Measurements from ENCODE around the gene TSPYL6. TPM values are rescaled to one million over a fixed set of nuclear protein-coding genes. Genes with fewer than 3 reads are reported as not detected.
A peak's percentile ranks its signal among the peaks of the same experiment; 100 is the strongest.

Gene TSPYL6
- total RNA-seq, 1 experiment from 2014 or later = not detected

GRCh38 chr2:54254180-54254579 lies 1.8 kb downstream of the TSPYL6 start:
- H3K4me1 Mint-ChIP-seq (ENCODE audit: low read depth, unreplicated experiment) = peaks cover 8% of the 10 kb centered on the region
- TF ChIP-seq CTCF (IDR thresholded peaks at IDR 0.05; ENCODE audit: insufficient read depth in 1 of 2, low read depth in 1 of 2, low read length in 1 of 2, severe bottlenecking in 1 of 2, unreplicated experiment in 1 of 2) = peak in 1 of 2 experiments; percentile 7
- BruUV-seq (replicated peaks) = no TSS peak
- ChIA-PET POLR2A (no interaction called here), CTCF (no interaction called here)
- 0 out of 2 replicates have a peak, but pooled peaks cover 7% of the 10 kb centered on the region for H3K4me1 ChIP-seq
- H3K27me3 Mint-ChIP-seq (ENCODE audit: insufficient read depth, unreplicated experiment) = no peaks in the 10 kb centered on the region
- H3K27ac Mint-ChIP-seq (ENCODE audit: unreplicated experiment) = no peak overlapping the region
- H3K9me3 Mint-ChIP-seq (ENCODE audit: unreplicated experiment) = no peaks in the 10 kb centered on the region
- no peaks in the 10 kb centered on the region for H3K36me3 Mint-ChIP-seq (ENCODE audit: insufficient read depth, unreplicated experiment)
- H3K4me3 ChIP-seq (ENCODE audit: low read depth, low read length) = no peak overlapping the region
- no peaks in the 10 kb centered on the region for H3K27me3 ChIP-seq (replicated peaks; ENCODE audit: control insufficient read depth, insufficient read depth, low read length)
- intact Hi-C loops (cut with micrococcal nuclease; ENCODE audit: unreplicated experiment) = no loop called here
- H3K9me3 ChIP-seq = no peaks in the 10 kb centered on the region
- H3K4me3 Mint-ChIP-seq (ENCODE audit: unreplicated experiment) = no peak overlapping the region
- H3K36me3 ChIP-seq (ENCODE audit: control insufficient read depth, insufficient read depth, low read length) = no peaks in the 10 kb centered on the region
- no peak for DNase-seq

DNA sequence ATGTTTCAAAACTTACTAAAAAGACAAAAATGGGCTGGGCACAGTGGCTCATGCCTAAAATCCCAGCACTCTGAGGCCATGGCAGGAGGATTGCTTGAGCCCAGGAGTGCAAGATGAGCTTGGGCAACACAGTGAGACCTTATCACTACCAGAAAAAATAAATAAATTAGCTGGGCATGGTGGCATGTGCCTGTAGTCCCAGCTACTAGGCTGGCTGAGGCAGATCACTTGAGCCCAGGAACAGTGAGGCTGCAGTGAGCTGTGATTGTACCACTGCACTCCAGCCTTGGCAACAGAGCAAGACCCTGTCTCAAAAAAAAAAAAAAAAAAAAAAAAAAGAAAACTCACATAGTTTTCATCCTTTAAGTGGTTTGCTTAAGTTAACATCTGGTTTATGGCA lies 6.4 kb downstream of the TSPYL6 start:
- Mint-ChIP-seq H3K9me3 (ENCODE audit: unreplicated experiment) (peaks cover 12% of the 10 kb centered on the region), H3K27ac (ENCODE audit: unreplicated experiment) (no peak overlapping the region), H3K4me1 (ENCODE audit: low read depth, unreplicated experiment) (peaks cover 14% of the 10 kb centered on the region), H3K36me3 (ENCODE audit: insufficient read depth, unreplicated experiment) (no peaks in the 10 kb centered on the region), H3K27me3 (ENCODE audit: insufficient read depth, unreplicated experiment) (no peaks in the 10 kb centered on the region), H3K4me3 (ENCODE audit: unreplicated experiment) (no peak overlapping the region)
- Histone ChIP-seq H3K27me3 (replicated peaks; ENCODE audit: control insufficient read depth, insufficient read depth, low read length) (no peaks in the 10 kb centered on the region), H3K9me3 (no peaks in the 10 kb centered on the region), H3K36me3 (ENCODE audit: control insufficient read depth, insufficient read depth, low read length) (no peaks in the 10 kb centered on the region), H3K4me1 (peaks cover 18% of the 10 kb centered on the region), H3K4me3 (ENCODE audit: low read depth, low read length) (no peak overlapping the region)
- no TSS peak for BruUV-seq (replicated peaks)
- DNase-seq = no peak
- ChIA-PET POLR2A (no interaction called here), CTCF (no interaction called here)
- TF ChIP-seq CTCF (IDR thresholded peaks at IDR 0.05; ENCODE audit: insufficient read depth in 1 of 2, low read depth in 1 of 2, low read length in 1 of 2, severe bottlenecking in 1 of 2, unreplicated experiment in 1 of 2) = no peak
- intact Hi-C loops (cut with micrococcal nuclease; ENCODE audit: unreplicated experiment) = no loop called here

DNA sequence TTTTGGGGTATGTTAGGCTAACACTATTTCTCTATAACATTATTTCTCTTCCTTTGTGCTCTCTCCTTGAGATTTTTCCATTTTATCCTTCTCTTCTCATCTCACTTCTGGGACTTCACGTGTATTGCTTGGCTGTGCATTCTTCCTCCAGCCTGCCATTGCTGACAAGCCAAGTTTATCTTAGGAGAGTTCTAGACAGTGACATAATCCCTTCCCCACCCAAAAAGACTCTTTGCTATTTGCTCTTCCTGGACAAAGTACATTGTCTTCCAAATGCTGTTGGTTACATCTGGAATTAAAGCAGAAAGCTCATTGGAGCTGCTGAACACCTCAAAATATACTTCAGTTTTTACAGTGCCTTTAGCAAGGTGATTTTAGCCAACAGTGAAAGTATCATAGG lies 8.9 kb downstream of the TSPYL6 start:
- peak overlapping the region; percentile 31 for H3K4me3 Mint-ChIP-seq (ENCODE audit: unreplicated experiment)
- peak overlapping the region; percentile 6 for H3K27ac Mint-ChIP-seq (ENCODE audit: unreplicated experiment)
- no peak for DNase-seq
- H3K9me3 Mint-ChIP-seq (ENCODE audit: unreplicated experiment) = peaks cover 12% of the 10 kb centered on the region
- no peaks in the 10 kb centered on the region for H3K36me3 Mint-ChIP-seq (ENCODE audit: insufficient read depth, unreplicated experiment)
- intact Hi-C loops (cut with micrococcal nuclease; ENCODE audit: unreplicated experiment) = no loop called here
- Histone ChIP-seq H3K27me3 (replicated peaks; ENCODE audit: control insufficient read depth, insufficient read depth, low read length) (no peaks in the 10 kb centered on the region), H3K4me3 (ENCODE audit: low read depth, low read length) (no peak overlapping the region), H3K4me1 (peaks cover 18% of the 10 kb centered on the region), H3K9me3 (no peaks in the 10 kb centered on the region), H3K36me3 (ENCODE audit: control insufficient read depth, insufficient read depth, low read length) (no peaks in the 10 kb centered on the region)
- H3K27me3 Mint-ChIP-seq (ENCODE audit: insufficient read depth, unreplicated experiment) = no peaks in the 10 kb centered on the region
- CTCF ChIA-PET = no interaction called here
- TF ChIP-seq CTCF (IDR thresholded peaks at IDR 0.05; ENCODE audit: insufficient read depth in 1 of 2, low read depth in 1 of 2, low read length in 1 of 2, severe bottlenecking in 1 of 2, unreplicated experiment in 1 of 2) = no peak
- POLR2A ChIA-PET = no interaction called here
- no TSS peak for BruUV-seq (replicated peaks)
- H3K4me1 Mint-ChIP-seq (ENCODE audit: low read depth, unreplicated experiment) = peaks cover 14% of the 10 kb centered on the region

Data from Caco-2 (cell line).